GM15510 (cell line): Measurements from ENCODE around the gene TMEM200A.

Source experiments
- POLR2A ChIP-seq: IDR thresholded peaks from 3 replicates; pipeline ENCODE4 v1.6.1; 2011; ENCODE audit warnings: borderline replicate concordance; ENCODE audit not compliant: insufficient read length; ENCODE audit errors: extremely low read depth

TMEM200A gene

GRCh38 chr6:130486417-130486816, 120.6 kb downstream of the TMEM200A start:
- TF ChIP-seq POLR2A = no peak

GRCh38 chr6:130489514-130489913, 123.7 kb downstream of the TMEM200A start:
- TF ChIP-seq POLR2A = no peak
